ENCODE results near the gene RYR1. TPM values are rescaled to one million over a fixed set of nuclear protein-coding genes. Genes with fewer than 3 reads are reported as not detected.

RYR1 gene
- polyA plus RNA-seq (2012; ENCODE audit: insufficient read depth, insufficient read length, low read depth), result 1.0 TPM

DNA sequence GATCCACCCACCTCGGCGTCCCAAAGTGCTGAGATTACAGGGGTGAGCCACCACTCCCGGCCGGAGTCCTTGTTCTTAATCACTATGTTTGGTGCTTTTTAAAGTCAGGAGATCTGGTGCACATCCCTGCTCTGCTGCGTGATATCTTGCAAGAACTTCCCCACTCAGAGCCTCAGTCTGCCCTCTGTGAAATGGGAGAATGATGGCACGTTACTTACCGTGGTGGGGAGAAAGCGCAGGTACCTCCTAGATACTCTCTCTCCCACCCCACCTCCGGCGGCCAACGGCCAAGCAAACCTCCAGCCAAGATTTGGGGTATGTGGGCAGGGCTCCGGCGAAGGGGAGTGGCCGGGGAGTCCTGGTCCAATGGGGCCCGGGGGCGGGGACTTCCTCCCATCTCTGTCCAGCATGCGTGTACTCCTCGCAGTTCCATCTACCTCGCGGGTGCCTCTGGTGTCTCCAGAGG lies at the start of gene RYR1:
RYR1 (plus strand) TSS at position 424 of the 466 bp plus-strand sequence. CDS start 139 bp downstream, outside the sequence.
- Histone ChIP-seq H3K27me3 (no peaks in the 10 kb centered on the region; the same call in 1 of the 2 replicates), H3K4me3 (ENCODE audit: low read depth, low read length) (no peak within 1 kb of the TSS), H3K9me3 (no peaks in the 10 kb centered on the region), H3K36me3 (no peaks in the 10 kb centered on the region), H3K4me1 (no peaks in the 10 kb centered on the region; the same call in 1 of the 2 replicates)
- TF ChIP-seq, protein P1, sequence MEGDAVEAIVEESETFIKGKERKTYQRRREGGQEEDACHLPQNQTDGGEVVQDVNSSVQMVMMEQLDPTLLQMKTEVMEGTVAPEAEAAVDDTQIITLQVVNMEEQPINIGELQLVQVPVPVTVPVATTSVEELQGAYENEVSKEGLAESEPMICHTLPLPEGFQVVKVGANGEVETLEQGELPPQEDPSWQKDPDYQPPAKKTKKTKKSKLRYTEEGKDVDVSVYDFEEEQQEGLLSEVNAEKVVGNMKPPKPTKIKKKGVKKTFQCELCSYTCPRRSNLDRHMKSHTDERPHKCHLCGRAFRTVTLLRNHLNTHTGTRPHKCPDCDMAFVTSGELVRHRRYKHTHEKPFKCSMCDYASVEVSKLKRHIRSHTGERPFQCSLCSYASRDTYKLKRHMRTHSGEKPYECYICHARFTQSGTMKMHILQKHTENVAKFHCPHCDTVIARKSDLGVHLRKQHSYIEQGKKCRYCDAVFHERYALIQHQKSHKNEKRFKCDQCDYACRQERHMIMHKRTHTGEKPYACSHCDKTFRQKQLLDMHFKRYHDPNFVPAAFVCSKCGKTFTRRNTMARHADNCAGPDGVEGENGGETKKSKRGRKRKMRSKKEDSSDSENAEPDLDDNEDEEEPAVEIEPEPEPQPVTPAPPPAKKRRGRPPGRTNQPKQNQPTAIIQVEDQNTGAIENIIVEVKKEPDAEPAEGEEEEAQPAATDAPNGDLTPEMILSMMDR (IDR thresholded peaks at IDR 0.05; ENCODE audit: low read depth, low read length), result no peak
- peak; percentile 66 for DNase-seq

DNA sequence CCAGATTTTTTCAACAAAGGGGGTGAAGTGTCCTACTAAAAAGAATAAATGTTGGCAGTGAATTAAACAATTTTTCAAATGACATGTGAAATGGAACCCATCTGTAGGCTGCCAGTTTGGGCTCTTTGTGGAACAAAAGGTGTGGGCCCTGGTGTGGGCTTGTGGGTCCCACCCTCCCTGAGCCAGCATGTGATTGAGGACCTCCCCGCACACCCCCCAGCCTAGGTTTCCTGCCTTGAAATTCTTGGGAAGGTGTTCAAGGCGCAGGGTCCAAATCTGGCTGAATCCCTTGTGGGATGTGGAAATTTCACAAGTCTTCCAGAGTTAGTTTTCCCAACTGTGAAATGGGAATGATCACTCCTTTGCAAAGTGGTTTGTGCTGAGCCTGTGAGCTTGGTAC lies 49.7 kb upstream of the RYR1 start:
- H3K4me3 ChIP-seq (ENCODE audit: low read depth, low read length), result no peak overlapping the region
- TF ChIP-seq, protein P1 (IDR thresholded peaks at IDR 0.05; ENCODE audit: low read depth, low read length), result no peak
- peaks cover 32% of the 10 kb centered on the region for H3K36me3 ChIP-seq
- DNase-seq, result no peak
- H3K9me3 ChIP-seq, result no peaks in the 10 kb centered on the region
- H3K27me3 ChIP-seq, result no peaks in the 10 kb centered on the region
- H3K4me1 ChIP-seq, result no peaks in the 10 kb centered on the region

DNA sequence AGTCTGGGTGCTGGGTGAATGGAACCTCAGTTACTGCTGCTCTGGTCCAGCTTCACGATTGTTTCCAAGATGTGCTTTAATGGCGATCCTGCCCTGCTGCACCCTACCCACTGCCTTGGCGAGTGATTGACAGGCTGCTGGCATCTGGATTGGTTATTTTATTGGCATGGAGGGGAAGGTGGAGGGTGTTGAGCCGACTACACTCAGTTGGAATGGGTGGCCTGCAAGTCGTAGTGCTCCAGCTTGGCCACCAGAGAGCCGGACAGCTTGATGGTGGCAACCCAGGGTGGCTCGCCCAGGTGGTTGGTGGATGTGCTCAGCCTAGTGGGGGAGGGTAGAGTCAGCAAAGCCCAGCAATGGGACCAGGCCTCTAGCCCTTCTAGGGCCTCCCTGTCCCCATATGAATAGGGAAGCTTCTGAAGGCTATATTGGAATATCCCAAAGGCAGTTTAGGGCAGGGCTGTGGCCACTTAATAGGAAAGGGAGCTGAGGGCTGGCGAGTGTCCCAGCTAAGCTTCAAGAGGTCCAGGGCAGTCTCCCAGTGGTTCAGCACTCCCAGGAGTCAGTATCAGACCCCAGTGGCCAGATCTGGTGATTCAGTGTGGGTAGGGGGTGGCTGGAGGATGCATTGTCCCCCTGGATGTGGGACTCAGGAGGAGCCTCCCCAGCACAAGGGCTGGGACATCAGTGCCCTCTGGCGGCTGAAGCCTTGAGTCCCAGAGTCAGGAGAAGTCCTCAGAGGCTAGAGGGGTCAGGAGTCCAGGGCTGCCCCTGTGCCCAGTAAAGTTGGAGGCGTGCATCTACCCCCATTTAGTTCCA lies 49.1 kb upstream of the RYR1 start:
- peak; percentile 37 for DNase-seq
- H3K4me1 ChIP-seq, result no peaks in the 10 kb centered on the region; the same call in 1 of the 2 replicates
- TF ChIP-seq, protein P1 (IDR thresholded peaks at IDR 0.05; ENCODE audit: low read depth, low read length), result peak; percentile 39
- H3K27me3 ChIP-seq, result no peaks in the 10 kb centered on the region
- H3K4me3 ChIP-seq (ENCODE audit: low read depth, low read length), result no peak overlapping the region
- no peaks in the 10 kb centered on the region for H3K9me3 ChIP-seq
- peaks cover 26% of the 10 kb centered on the region for H3K36me3 ChIP-seq

DNA sequence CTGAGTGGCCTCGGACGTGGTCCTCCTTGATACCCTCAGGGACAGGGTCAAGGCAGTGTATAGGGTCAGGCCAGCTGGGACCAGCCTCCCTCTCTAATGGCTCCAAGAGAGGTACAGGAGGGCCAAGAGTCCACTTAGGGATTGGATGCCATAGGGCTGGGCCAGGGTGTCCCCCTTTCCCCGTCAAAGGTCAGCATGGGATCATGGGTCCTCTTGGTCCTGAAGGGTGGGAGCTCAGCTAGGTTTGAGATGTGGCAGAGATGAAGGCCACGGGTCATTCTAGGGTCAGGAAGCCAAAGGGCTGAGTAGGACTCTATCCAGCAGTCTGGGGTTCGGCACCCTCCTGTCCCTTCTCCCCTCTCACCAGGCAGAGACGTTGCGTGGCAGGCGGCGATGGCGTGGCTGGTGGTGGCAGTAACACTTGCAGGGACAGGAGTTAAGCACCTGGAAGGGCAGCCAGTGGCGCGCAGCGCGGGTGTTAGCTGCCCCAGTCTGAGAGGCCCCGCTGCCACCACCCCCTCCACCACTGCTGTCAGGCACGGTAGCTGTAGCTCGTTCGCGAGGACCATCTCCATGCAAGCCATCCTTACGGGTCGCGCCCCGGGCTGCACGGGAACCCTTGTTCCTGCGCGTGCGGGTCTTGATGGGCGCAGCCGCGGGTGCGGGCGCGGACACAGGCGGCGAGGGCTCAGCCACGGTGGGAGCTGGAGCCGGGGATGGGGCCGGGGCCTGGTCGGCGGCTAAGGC lies 48.3 kb upstream of the RYR1 start:
- no peaks in the 10 kb centered on the region for H3K9me3 ChIP-seq
- H3K36me3 ChIP-seq, result peaks cover 20% of the 10 kb centered on the region

DNA sequence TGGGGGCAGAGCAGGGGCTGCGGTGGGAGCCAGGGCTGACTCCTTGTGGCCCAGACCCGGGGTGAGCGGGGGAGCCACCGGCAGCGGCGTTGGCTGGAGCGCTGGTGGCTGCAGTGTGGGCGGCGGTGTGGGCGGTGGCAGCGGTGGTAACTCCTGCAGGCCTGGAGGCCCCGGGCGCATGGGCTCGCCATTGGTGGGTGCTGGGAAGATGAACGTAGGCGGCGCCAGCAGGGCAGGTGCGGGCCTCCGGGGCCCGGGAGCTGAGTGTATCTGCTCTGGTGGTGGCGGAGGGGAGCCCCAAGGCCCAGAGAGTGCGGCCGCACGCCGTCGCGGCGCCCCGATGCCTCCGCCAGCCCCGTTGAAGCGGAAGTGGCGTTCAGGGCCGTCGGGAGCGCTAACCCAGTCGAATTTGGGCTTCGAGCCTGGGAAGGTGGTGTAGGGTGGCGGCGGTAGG lies 47.7 kb upstream of the RYR1 start:
- Histone ChIP-seq H3K27me3 (no peaks in the 10 kb centered on the region), H3K4me1 (no peaks in the 10 kb centered on the region; the same call in 1 of the 2 replicates), H3K4me3 (ENCODE audit: low read depth, low read length) (no peak overlapping the region), H3K9me3 (no peaks in the 10 kb centered on the region), H3K36me3 (peaks cover 17% of the 10 kb centered on the region)
- TF ChIP-seq, protein P1 (IDR thresholded peaks at IDR 0.05; ENCODE audit: low read depth, low read length), result no peak
- peak; percentile 31 for DNase-seq

More for the DNA sequence above, 48.3 kb upstream of the RYR1 start:
- H3K27me3 ChIP-seq, result no peaks in the 10 kb centered on the region
- TF ChIP-seq, protein P1 (IDR thresholded peaks at IDR 0.05; ENCODE audit: low read depth, low read length), result no peak
- DNase-seq, result no peak
- no peaks in the 10 kb centered on the region; the same call in 1 of the 2 replicates for H3K4me1 ChIP-seq
- no peak overlapping the region for H3K4me3 ChIP-seq (ENCODE audit: low read depth, low read length)
